PC-3 (cell line): ENCODE results near the gene ARHGEF26. TPM values are rescaled to one million over a fixed set of nuclear protein-coding genes. Genes with fewer than 3 reads are reported as not detected.

Experiments
- ATAC-seq: fragments of 200-7000 bp; cut with Tn5 transposase; 2 replicates; pipeline ENCODE4 v1.9.1; 2020; ENCODE audit warnings: mild to moderate bottlenecking, moderate library complexity
- BruUV-seq: library from RNA; stranded (reverse); fragments of 400-500 nt; replicated peaks from 2 replicates; lab custom pipeline; 2021; lab: Mats Ljungman, UMichigan
- CTCF ChIA-PET: fragments of 300-600 bp; sonication (Branson Sonifier 250); formaldehyde crosslinking; loops from one replicate; lab custom pipeline; 2022; ENCODE audit warnings: antibody characterized with exemption; lab: Charles Lee
- POLR2A ChIA-PET: fragments of 300-600 bp; sonication (Branson Sonifier 250); formaldehyde crosslinking; loops from one replicate; lab custom pipeline; 2022; ENCODE audit warnings: antibody characterized with exemption; ENCODE audit not compliant: unreplicated experiment; lab: Charles Lee
- DNase-seq: peaks from one replicate; pipeline ENCODE4 v3.0.0-alpha.2; 2015
- H2AFZ ChIP-seq: fragments of 300-600 bp; sonication (generic); 2 replicates; pipeline ENCODE4 v1.6.0; 2016; ENCODE audit warnings: antibody characterized with exemption, low read length
- H3F3A ChIP-seq: fragments of 300-600 bp; sonication (generic); one replicate; pipeline ENCODE4 v1.6.0; 2017; ENCODE audit warnings: antibody characterized with exemption, low read length, control low read depth, mild to moderate bottlenecking; ENCODE audit not compliant: unreplicated experiment
- H3K27ac ChIP-seq: fragments of 300-600 bp; sonication (generic); 2 replicates; pipeline ENCODE4 v1.5.1; 2016; ENCODE audit warnings: mild to moderate bottlenecking, low read length
- H3K27me3 ChIP-seq: fragments of 300-600 bp; sonication (generic); 2 replicates; pipeline ENCODE4 v1.6.1; 2016; ENCODE audit warnings: low read length, mixed read lengths
- H3K36me3 ChIP-seq: fragments of 300-600 bp; sonication (generic); 2 replicates; pipeline ENCODE4 v1.6.1; 2016; ENCODE audit warnings: low read depth, mixed run types, low read length, mixed read lengths
- H3K4me1 ChIP-seq: fragments of 300-600 bp; sonication (generic); 2 replicates; pipeline ENCODE4 v1.5.1; 2016; ENCODE audit warnings: low read length; ENCODE audit not compliant: insufficient read depth
- H3K4me2 ChIP-seq: fragments of 300-600 bp; sonication (generic); 2 replicates; pipeline ENCODE4 v1.6.0; 2016; ENCODE audit warnings: low read length
- H3K4me3 ChIP-seq: fragments of 300-600 bp; sonication (generic); 2 replicates; pipeline ENCODE4 v1.5.1; 2016; ENCODE audit warnings: mild to moderate bottlenecking, low read length, mixed read lengths
- H3K79me2 ChIP-seq: fragments of 300-600 bp; sonication (generic); 2 replicates; pipeline ENCODE4 v1.6.1; 2017; ENCODE audit warnings: low read length, mixed read lengths
- H3K9ac ChIP-seq: fragments of 300-600 bp; sonication (generic); 2 replicates; pipeline ENCODE4 v1.6.0; 2016; ENCODE audit warnings: mild to moderate bottlenecking, low read length
- H3K9me2 ChIP-seq: fragments of 300-600 bp; sonication (generic); replicated peaks from 2 replicates; pipeline ENCODE4 v1.6.1; 2016; ENCODE audit warnings: mixed run types, low read length, mixed read lengths
- H3K9me3 ChIP-seq: fragments of 300-600 bp; sonication (generic); 2 replicates; pipeline ENCODE4 v1.6.1; 2016; ENCODE audit warnings: low read length, mixed read lengths
- H4K20me1 ChIP-seq: fragments of 300-600 bp; sonication (generic); 2 replicates; pipeline ENCODE4 v1.6.1; 2016; ENCODE audit warnings: low read length, mixed read lengths
- CTCF ChIP-seq: fragments of 300-600 bp; sonication (generic); conservative IDR thresholded peaks from 2 replicates; pipeline ENCODE4 v1.5.1; 2017; ENCODE audit warnings: antibody characterized with exemption, low read depth, mild to moderate bottlenecking, low read length
- EZH2 ChIP-seq: fragments of 300-600 bp; sonication (generic); IDR thresholded peaks from one replicate; pipeline ENCODE4 v1.6.1; 2017; ENCODE audit warnings: antibody characterized with exemption, mild to moderate bottlenecking, low read length; ENCODE audit not compliant: unreplicated experiment
- EZH2phosphoT487 ChIP-seq: fragments of 300-600 bp; sonication (generic); IDR thresholded peaks from 2 replicates; pipeline ENCODE4 v1.6.1; 2018; ENCODE audit warnings: mild to moderate bottlenecking, antibody characterized with exemption, low read length, borderline replicate concordance
- intact Hi-C: fragments of 100-400 bp; cut with micrococcal nuclease; formaldehyde crosslinking; loops from 2 replicates; pipeline ENCODE4 v1.9.0; 2023
- total RNA-seq: library from RNA; depleted of rRNA; stranded (reverse); fragments of >200 nt; gene quantifications from 2 replicates; pipeline ENCODE4 v1.2.3, GENCODE V29; 2014

The ARHGEF26 gene
- total RNA-seq, 1 experiment from 2014 or later, result 5.0 TPM

GRCh38 chr3:154218728-154219127 is 97.5 kb downstream of the ARHGEF26 start:
- intact Hi-C loops, result no loop called here
- TF ChIP-seq EZH2phosphoT487, result no peak
- no peak for TF ChIP-seq CTCF
- TF ChIP-seq EZH2, result no peak
- Histone ChIP-seq H3K27me3 (no peaks in the 10 kb centered on the region), H3K4me3 (no peak overlapping the region), H3K9me3 (no peaks in the 10 kb centered on the region), H4K20me1 (no peaks in the 10 kb centered on the region), H3F3A (no peaks in the 10 kb centered on the region), H2AFZ (no peak overlapping the region), H3K4me1 (peaks cover 3% of the 10 kb centered on the region; the same call in 1 of the 2 replicates), H3K36me3 (no peaks in the 10 kb centered on the region), H3K27ac (no peak overlapping the region), H3K79me2 (no peaks in the 10 kb centered on the region), H3K4me2 (no peak overlapping the region), H3K9me2 (no peaks in the 10 kb centered on the region), H3K9ac (no peak overlapping the region)
- CTCF ChIA-PET, result no interaction called here
- no TSS peak for BruUV-seq
- DNase-seq, result no peak
- no peak for ATAC-seq
- POLR2A ChIA-PET, result no interaction called here

GRCh38 chr3:154220462-154220861 is 99.3 kb downstream of the ARHGEF26 start:
- H3K4me2 ChIP-seq, result no peak overlapping the region
- H3K27me3 ChIP-seq, result no peaks in the 10 kb centered on the region
- BruUV-seq, result no TSS peak

More at GRCh38 chr3:154220462-154220861, 99.3 kb downstream of the ARHGEF26 start:
- H3F3A ChIP-seq, result no peaks in the 10 kb centered on the region
- H3K36me3 ChIP-seq, result no peaks in the 10 kb centered on the region
- no peak overlapping the region for H3K9ac ChIP-seq
- ChIA-PET POLR2A (no interaction called here), CTCF (no interaction called here)
- no peaks in the 10 kb centered on the region for H3K9me2 ChIP-seq
- no peak overlapping the region for H3K27ac ChIP-seq
- DNase-seq (no peak), ATAC-seq (no peak)
- no peaks in the 10 kb centered on the region for H4K20me1 ChIP-seq
- no peaks in the 10 kb centered on the region for H3K9me3 ChIP-seq
- H3K79me2 ChIP-seq, result no peaks in the 10 kb centered on the region
- H3K4me3 ChIP-seq, result no peak overlapping the region
- TF ChIP-seq EZH2, result no peak
- TF ChIP-seq CTCF, result no peak
- no peak for TF ChIP-seq EZH2phosphoT487
- peaks cover 6% of the 10 kb centered on the region; the same call in 1 of the 2 replicates for H3K4me1 ChIP-seq
- intact Hi-C loops, result no loop called here
- H2AFZ ChIP-seq, result no peak overlapping the region
